Progenitor cell of endocrine pancreas (in vitro differentiated cells): Measurements from ENCODE around the gene THBS3. TPM values are rescaled to one million over a fixed set of nuclear protein-coding genes. Genes with fewer than 3 reads are reported as not detected.

Experiments
- DNase-seq: peaks from one replicate; pipeline ENCODE4 v3.0.0; 2021; ENCODE audit warnings: low spot score; ENCODE audit not compliant: unreplicated experiment
- H3K27ac Mint-ChIP-seq: 2 replicates; pipeline ENCODE4 v1.8.0; 2021; ENCODE audit warnings: mild to moderate bottlenecking, moderate library complexity, mixed read lengths
- H3K27me3 Mint-ChIP-seq: 2 replicates; pipeline ENCODE4 v1.8.0; 2021; ENCODE audit warnings: mixed read lengths
- H3K36me3 Mint-ChIP-seq: 2 replicates; pipeline ENCODE4 v1.8.0; 2022; ENCODE audit warnings: mixed read lengths; ENCODE audit not compliant: insufficient read depth
- H3K4me1 Mint-ChIP-seq: 2 replicates; pipeline ENCODE4 v1.8.0; 2021; ENCODE audit warnings: low read depth, mixed read lengths
- H3K4me3 Mint-ChIP-seq: 2 replicates; pipeline ENCODE4 v1.8.0; 2021; ENCODE audit warnings: low read depth, mild to moderate bottlenecking, moderate library complexity, mixed read lengths
- H3K9me3 Mint-ChIP-seq: 2 replicates; pipeline ENCODE4 v1.8.0; 2021; ENCODE audit warnings: low read depth, mixed read lengths
- CTCF ChIP-seq: fragments of 200-600 bp; sonication (generic); IDR thresholded peaks from one replicate; pipeline ENCODE4 v1.5.0; 2021; ENCODE audit warnings: antibody characterized with exemption, mild to moderate bottlenecking; ENCODE audit not compliant: unreplicated experiment
- total RNA-seq: library from RNA; stranded (reverse); gene quantifications from 2 replicates; pipeline ENCODE4 v1.2.1, GENCODE V29; 2021

Gene THBS3
- total RNA-seq, 1 donor from 2014 or later: 46.0 TPM

- DNase-seq: no peak
- Mint-ChIP-seq H3K4me1 (peaks cover 41% of the 10 kb centered on the region), H3K4me3 (peak overlapping the region; percentile 25), H3K27me3 (no peaks in the 10 kb centered on the region), H3K27ac (peak overlapping the region; percentile 90), H3K9me3 (no peaks in the 10 kb centered on the region), H3K36me3 (peaks cover 8% of the 10 kb centered on the region)
- no peak for TF ChIP-seq CTCF
Measured at GRCh38 chr1:155188268-155188667, 19.4 kb downstream of the THBS3 start.

GRCh38 chr1:155187456-155187891 lies 20.2 kb downstream of the THBS3 start:
- H3K27ac Mint-ChIP-seq: peak overlapping the region; percentile 93
- H3K9me3 Mint-ChIP-seq: no peaks in the 10 kb centered on the region
- H3K4me3 Mint-ChIP-seq: no peak overlapping the region
- DNase-seq: no peak
- H3K4me1 Mint-ChIP-seq: peaks cover 39% of the 10 kb centered on the region
- H3K27me3 Mint-ChIP-seq: no peaks in the 10 kb centered on the region
- peaks cover 10% of the 10 kb centered on the region for H3K36me3 Mint-ChIP-seq
- TF ChIP-seq CTCF: no peak

- Mint-ChIP-seq H3K4me1 (peaks cover 34% of the 10 kb centered on the region), H3K4me3 (no peak overlapping the region), H3K9me3 (no peaks in the 10 kb centered on the region), H3K27ac (peak overlapping the region; percentile 93), H3K36me3 (peaks cover 13% of the 10 kb centered on the region), H3K27me3 (no peaks in the 10 kb centered on the region)
- no peak for DNase-seq
- TF ChIP-seq CTCF: no peak
Measured at GRCh38 chr1:155186794-155187455, 20.8 kb downstream of the THBS3 start.

- DNase-seq: no peak
- Mint-ChIP-seq H3K27ac (peak overlapping the region; percentile 93), H3K27me3 (no peaks in the 10 kb centered on the region), H3K36me3 (peaks cover 14% of the 10 kb centered on the region), H3K4me1 (peaks cover 32% of the 10 kb centered on the region), H3K4me3 (peak overlapping the region; percentile 52), H3K9me3 (no peaks in the 10 kb centered on the region)
- no peak for TF ChIP-seq CTCF
Measured at GRCh38 chr1:155186067-155186793, 21.5 kb downstream of the THBS3 start.

- TF ChIP-seq CTCF: no peak
- no peak overlapping the region for H3K4me3 Mint-ChIP-seq
- peaks cover 32% of the 10 kb centered on the region for H3K4me1 Mint-ChIP-seq
- H3K36me3 Mint-ChIP-seq: peaks cover 15% of the 10 kb centered on the region
- no peaks in the 10 kb centered on the region for H3K27me3 Mint-ChIP-seq
- H3K9me3 Mint-ChIP-seq: no peaks in the 10 kb centered on the region
- peak overlapping the region; percentile 93 for H3K27ac Mint-ChIP-seq
- DNase-seq: no peak
Measured at GRCh38 chr1:155185783-155186066, 22.0 kb downstream of the THBS3 start.
